GM18861 (cell line): ENCODE results near the gene SRPX.

Experiments used
- ATAC-seq: cut with Tn5 transposase; IDR thresholded peaks from one replicate; pipeline ENCODE4 v1.9.1; 2021; ENCODE audit not compliant: unreplicated experiment

Gene SRPX

GRCh38 chrX:38211891-38212635 is 8.6 kb downstream of the SRPX start:
- ATAC-seq: no peak

GRCh38 chrX:38206542-38206941 is 14.1 kb downstream of the SRPX start:
- no peak for ATAC-seq

- no peak for ATAC-seq
Observed at GRCh38 chrX:38206036-38206435, 14.6 kb downstream of the SRPX start.

GRCh38 chrX:38205039-38205438 is 15.6 kb downstream of the SRPX start:
- no peak for ATAC-seq

- no peak for ATAC-seq
Observed at GRCh38 chrX:38192007-38192810, 28.5 kb downstream of the SRPX start.

- no peak for ATAC-seq
Observed at GRCh38 chrX:38189431-38190250, 31.0 kb downstream of the SRPX start.

GRCh38 chrX:38183596-38183995 is 37.1 kb downstream of the SRPX start:
- no peak for ATAC-seq

GRCh38 chrX:38181357-38181756 is 39.3 kb downstream of the SRPX start:
- no peak for ATAC-seq

GRCh38 chrX:38178396-38178795 is 42.3 kb downstream of the SRPX start:
- ATAC-seq: no peak

- ATAC-seq: no peak
Observed at GRCh38 chrX:38175139-38175538, 45.5 kb downstream of the SRPX start.

- no peak for ATAC-seq
Observed at GRCh38 chrX:38172596-38172995, 48.1 kb downstream of the SRPX start.

GRCh38 chrX:38170556-38170955 is 50.1 kb downstream of the SRPX start:
- ATAC-seq: no peak

GRCh38 chrX:38166478-38167083 is 54.1 kb downstream of the SRPX start:
- ATAC-seq: no peak

GRCh38 chrX:38165023-38165422 is 55.6 kb downstream of the SRPX start:
- no peak for ATAC-seq

GRCh38 chrX:38163193-38163592 is 57.5 kb downstream of the SRPX start:
- no peak for ATAC-seq

- no peak for ATAC-seq
Observed at GRCh38 chrX:38156838-38157237, 63.8 kb downstream of the SRPX start.

GRCh38 chrX:38154818-38155217 is 65.9 kb downstream of the SRPX start:
- ATAC-seq: no peak

GRCh38 chrX:38154340-38154739 is 66.3 kb downstream of the SRPX start:
- ATAC-seq: no peak

- ATAC-seq: no peak
Observed at GRCh38 chrX:38151441-38151840, 69.2 kb downstream of the SRPX start.

GRCh38 chrX:38150993-38151392 is 69.7 kb downstream of the SRPX start:
- no peak for ATAC-seq

GRCh38 chrX:38149016-38149415 is 71.7 kb downstream of the SRPX start:
- ATAC-seq: no peak
